ENCODE data around the gene ACTL8. TPM values are rescaled to one million over a fixed set of nuclear protein-coding genes. Genes with fewer than 3 reads are reported as not detected.

Gene ACTL8
- total and polyA plus RNA-seq, 2 of the 4 experiments (the other 2 are of a cell fraction): under 0.01 to 0.07 TPM

- Histone ChIP-seq H2BK20ac (ENCODE audit: low read depth, low read length) (no peak overlapping the region), H3K4ac (ENCODE audit: low read depth, low read length) (no peak overlapping the region), H3K4me2 (ENCODE audit: low read depth, low read length) (no peak overlapping the region), H3K56ac (ENCODE audit: extremely low read depth, insufficient read depth, low read length) (no peak overlapping the region), H2BK15ac (ENCODE audit: low read depth, low read length) (no peak overlapping the region), H4K20me1 (ENCODE audit: insufficient read depth, low read length) (no peaks in the 10 kb centered on the region), H4K8ac (ENCODE audit: low read depth in 2 of 2, low read length in 2 of 2) (no peak overlapping the region), H2AK5ac (ENCODE audit: low read depth, low read length) (no peak overlapping the region), H3K36me3 (ENCODE audit: control insufficient read depth, insufficient read depth, low read length) (no peaks in the 10 kb centered on the region), H4K91ac (ENCODE audit: insufficient read depth, low read depth, low read length) (no peak overlapping the region), H3K9me3 (ENCODE audit: control insufficient read depth, insufficient read depth, low read length) (no peaks in the 10 kb centered on the region; the same call in 1 of the 2 replicates), H2BK5ac (ENCODE audit: low read depth, low read length, poor library complexity, severe bottlenecking) (no peak overlapping the region), H3K9me1 (ENCODE audit: insufficient read depth, low read length) (no peaks in the 10 kb centered on the region), H2AFZ (replicated peaks; ENCODE audit: low read length, poor library complexity) (no peak overlapping the region), H3K18ac (ENCODE audit: low read depth, low read length) (no peak overlapping the region), H3K27ac (ENCODE audit: insufficient read depth, low read length) (no peak overlapping the region), H3K27me3 (ENCODE audit: control insufficient read depth, insufficient read depth, low read length) (peaks cover 21% of the 10 kb centered on the region), H3K14ac (replicated peaks; ENCODE audit: low read depth, low read length) (no peak overlapping the region), H3K23ac (ENCODE audit: low read depth, low read length) (no peak overlapping the region), H3K9ac (ENCODE audit: low read depth, low read length) (no peak overlapping the region), H3K4me3 (ENCODE audit: insufficient read depth, low read depth, low read length) (no peak overlapping the region), H3K79me1 (ENCODE audit: low read depth in 1 of 2, low read length in 2 of 2) (no peaks in the 10 kb centered on the region), H3K4me1 (ENCODE audit: control insufficient read depth, insufficient read depth, low read length) (no peaks in the 10 kb centered on the region), H4K5ac (ENCODE audit: low read depth, low read length) (no peak overlapping the region), H2AK9ac (replicated peaks; ENCODE audit: low read depth, low read length, poor library complexity) (no peak overlapping the region), H2BK120ac (ENCODE audit: low read depth, low read length) (no peak overlapping the region)
- ChIA-PET POLR2A (ENCODE audit: unreplicated experiment) (no interaction called here), CTCF (no interaction called here)
- in situ Hi-C loops (cut with MboI; ENCODE audit: low sequenced_read_pairs) (no loop called here), intact Hi-C loops (cut with micrococcal nuclease) (no loop called here), dilution Hi-C loops (cut with HindIII; ENCODE audit: low sequenced_read_pairs, unreplicated experiment) (no loop called here)
- peak; percentile 73 for DNase-seq
- peak; percentile 84 for ATAC-seq (ENCODE audit: low read depth)
- no TSS peak for BruUV-seq (replicated peaks)
- 40% methylated on average over 1 of the region's 2 CpGs; no CpG with 5 or more reads in 1 of the 2 experiments for WGBS, 2 experiments (ENCODE audit: extremely low coverage in 2 of 2, insufficient read length in 1 of 2)
- peak; percentile 70; the same call in 1 of the 2 replicates for TF ChIP-seq FOS (IDR thresholded peaks at IDR 0.05; ENCODE audit: low read depth, low read length)
- no peak for TF ChIP-seq MAFK (IDR thresholded peaks at IDR 0.05; ENCODE audit: low read depth, low read length)
Measured at GRCh38 chr1:17732475-17732874, 22.7 kb upstream of the ACTL8 start.

Data from IMR-90 (cell line).